GM18502 (cell line): ENCODE results near the gene SLC25A6.
"Not testable (repeated sequence)": the region's sequence is repeated elsewhere in the genome, so short reads cannot be mapped to it uniquely, and the experiment has no call there.

Experiments used
- ATAC-seq: cut with Tn5 transposase; IDR thresholded peaks from one replicate; pipeline ENCODE4 v1.9.1; 2021; ENCODE audit warnings: mild to moderate bottlenecking; ENCODE audit not compliant: unreplicated experiment, poor library complexity

The SLC25A6 gene

GRCh38 chrX:1392376-1393068 lies 609 bp upstream of the SLC25A6 start:
- ATAC-seq = peak; percentile 37

- ATAC-seq = no peak
These were observed 575 bp downstream of the SLC25A6 start for GRCh38 chrX:1391370-1391706.

GRCh38 chrX:1390621-1391369 lies 1.1 kb downstream of the SLC25A6 start:
- no peak for ATAC-seq

- no peak for ATAC-seq
These were observed 2.0 kb downstream of the SLC25A6 start for GRCh38 chrX:1389993-1390285.

- ATAC-seq = no peak
These were observed 2.5 kb downstream of the SLC25A6 start for GRCh38 chrX:1389181-1389992.

- ATAC-seq = no peak
These were observed 3.3 kb downstream of the SLC25A6 start for GRCh38 chrX:1388651-1389050.

GRCh38 chrX:1387141-1387776 lies 4.7 kb downstream of the SLC25A6 start:
- no peak for ATAC-seq

- no peak for ATAC-seq
These were observed 5.4 kb downstream of the SLC25A6 start for GRCh38 chrX:1386338-1387127.

- ATAC-seq = no peak
These were observed 6.4 kb downstream of the SLC25A6 start for GRCh38 chrX:1385253-1386223.

GRCh38 chrX:1384658-1385252 lies 7.2 kb downstream of the SLC25A6 start:
- ATAC-seq = no peak

GRCh38 chrX:1380672-1381233 lies 11.2 kb downstream of the SLC25A6 start:
- no peak for ATAC-seq

- ATAC-seq = no peak
These were observed 13.6 kb downstream of the SLC25A6 start for GRCh38 chrX:1378306-1378759.

- no peak for ATAC-seq
These were observed 23.6 kb downstream of the SLC25A6 start for GRCh38 chrX:1368385-1368698.

- ATAC-seq = not testable (repeated sequence)
These were observed 25.6 kb downstream of the SLC25A6 start for GRCh38 chrX:1366363-1366762.

- no peak for ATAC-seq
These were observed 30.0 kb downstream of the SLC25A6 start for GRCh38 chrX:1361910-1362309.

- ATAC-seq = no peak
These were observed 30.6 kb downstream of the SLC25A6 start for GRCh38 chrX:1361275-1361674.

- ATAC-seq = no peak
These were observed 31.7 kb downstream of the SLC25A6 start for GRCh38 chrX:1360171-1360570.

GRCh38 chrX:1359477-1359873 lies 32.4 kb downstream of the SLC25A6 start:
- ATAC-seq = no peak
